Embryonic facial prominence (tissue), 1 donor: Measurements from ENCODE around the gene HDAC5.

Experiments used
- DNase-seq: peaks from one replicate; pipeline ENCODE4 v3.0.0-alpha.2; 2016; ENCODE audit errors: extremely low spot score

The HDAC5 gene

DNA sequence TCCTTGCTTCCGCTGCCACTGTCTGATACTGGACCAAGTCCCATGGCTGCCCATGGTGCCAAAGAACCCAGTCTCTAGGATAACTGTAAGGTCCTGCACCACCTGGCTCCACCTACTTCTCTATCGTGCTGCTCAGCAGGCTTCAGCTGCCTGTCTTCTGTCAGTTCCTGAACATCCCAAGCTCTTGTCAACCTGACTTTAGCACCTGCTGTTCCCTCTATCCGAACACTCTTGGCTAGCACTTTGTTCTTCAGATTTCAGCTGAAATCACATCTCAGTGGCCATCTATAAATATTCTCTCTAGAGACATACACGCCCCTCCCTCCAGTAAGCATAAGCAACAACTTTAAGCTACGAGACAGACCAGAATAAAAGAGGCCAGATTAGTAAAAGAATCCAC lies 93.7 kb downstream of the HDAC5 start:
- DNase-seq: no peak
